H9 (cell line): ENCODE results near the gene WDR72. TPM values are rescaled to one million over a fixed set of nuclear protein-coding genes. Genes with fewer than 3 reads are reported as not detected.

ENCODE experiments used
- DNase-seq: peaks from one replicate; pipeline ENCODE4 v3.0.0-alpha.2; 2017
- H2AFZ ChIP-seq: one replicate; pipeline ENCODE4 v1.6.1; 2013; ENCODE audit warnings: mild to moderate bottlenecking, low read length, control low read depth, moderate library complexity
- H2AK5ac ChIP-seq: 2 replicates; pipeline ENCODE4 v1.6.1; 2013; ENCODE audit warnings: low read length, control low read depth, mixed read lengths; ENCODE audit not compliant: insufficient read length
- H2BK120ac ChIP-seq: one replicate; pipeline ENCODE4 v1.6.1; 2013; ENCODE audit warnings: low read depth, mild to moderate bottlenecking, low read length, control low read depth, inconsistent platforms; ENCODE audit not compliant: poor library complexity, severe bottlenecking
- H2BK12ac ChIP-seq: 2 replicates; pipeline ENCODE4 v1.6.1; 2013; ENCODE audit warnings: low read length, control low read depth, mixed read lengths, low read depth; ENCODE audit not compliant: insufficient read length
- H2BK15ac ChIP-seq: 2 replicates; pipeline ENCODE4 v1.6.1; 2013; ENCODE audit warnings: low read depth, low read length, control low read depth
- H2BK20ac ChIP-seq: one replicate; pipeline ENCODE4 v1.6.1; 2013; ENCODE audit warnings: low read depth, mild to moderate bottlenecking, low read length, control low read depth, inconsistent platforms; ENCODE audit not compliant: poor library complexity, severe bottlenecking
- H2BK5ac ChIP-seq: 2 replicates; pipeline ENCODE4 v1.6.1; 2013; ENCODE audit warnings: low read length, control low read depth, mixed read lengths; ENCODE audit not compliant: insufficient read length
- H3K14ac ChIP-seq: 2 replicates; pipeline ENCODE4 v1.6.1; 2013; ENCODE audit warnings: low read length, control low read depth; ENCODE audit not compliant: insufficient read depth
- H3K18ac ChIP-seq: 2 replicates; pipeline ENCODE4 v1.6.1; 2013; ENCODE audit warnings: low read depth, mild to moderate bottlenecking, mixed read lengths, low read length, control low read depth; ENCODE audit not compliant: insufficient read length
- H3K23ac ChIP-seq: 2 replicates; pipeline ENCODE4 v1.6.1; 2013; ENCODE audit warnings: low read length, control low read depth, mixed read lengths, low read depth; ENCODE audit not compliant: insufficient read length
- H3K23me2 ChIP-seq: 2 replicates; pipeline ENCODE4 v1.6.1; 2013; ENCODE audit warnings: low read depth, mild to moderate bottlenecking, mixed read lengths, low read length, control low read depth; ENCODE audit not compliant: insufficient read length, poor library complexity, severe bottlenecking
- H3K27ac ChIP-seq: 2 replicates; pipeline ENCODE4 v1.5.1; 2013; ENCODE audit warnings: low read length, control low read depth, mixed read lengths, low read depth; ENCODE audit not compliant: insufficient read length
- H3K27me3 ChIP-seq: 2 replicates; pipeline ENCODE4 v1.6.1; 2013; ENCODE audit warnings: low read length, control low read depth, inconsistent platforms; ENCODE audit not compliant: insufficient read depth
- H3K4ac ChIP-seq: 2 replicates; pipeline ENCODE4 v1.6.1; 2013; ENCODE audit warnings: low read depth, mild to moderate bottlenecking, control low read depth, inconsistent platforms, low read length, moderate library complexity
- H3K4me1 ChIP-seq: 2 replicates; pipeline ENCODE4 v1.6.1; 2013; ENCODE audit warnings: low read length, control low read depth, inconsistent platforms; ENCODE audit not compliant: insufficient read depth
- H3K4me2 ChIP-seq: 2 replicates; pipeline ENCODE4 v1.6.1; 2013; ENCODE audit warnings: low read length, control low read depth, mixed read lengths; ENCODE audit not compliant: insufficient read length, insufficient read depth
- H3K56ac ChIP-seq: 2 replicates; pipeline ENCODE4 v1.6.1; 2013; ENCODE audit warnings: low read depth, mild to moderate bottlenecking, mixed read lengths, low read length, control low read depth; ENCODE audit not compliant: insufficient read length
- H3K79me1 ChIP-seq: 2 replicates; pipeline ENCODE4 v1.6.1; 2013; ENCODE audit warnings: low read depth, mild to moderate bottlenecking, moderate library complexity, low read length, control low read depth, inconsistent platforms; ENCODE audit not compliant: insufficient read depth, poor library complexity, severe bottlenecking
- H3K79me2 ChIP-seq: 2 replicates; pipeline ENCODE4 v1.6.1; 2013; ENCODE audit warnings: low read length, control low read depth, inconsistent platforms; ENCODE audit not compliant: insufficient read depth
- H3K9ac ChIP-seq: 2 replicates; pipeline ENCODE4 v1.6.1; 2013; ENCODE audit warnings: low read length, control low read depth, mixed read lengths; ENCODE audit not compliant: insufficient read length; ENCODE audit errors: extremely low read depth
- H3K9me3 ChIP-seq: one replicate; pipeline ENCODE4 v1.6.1; 2013; ENCODE audit warnings: low read depth, low read length, inconsistent platforms; ENCODE audit not compliant: control insufficient read depth
- H3T11ph ChIP-seq: one replicate; pipeline ENCODE4 v1.6.1; 2013; ENCODE audit warnings: mild to moderate bottlenecking, low read length, control low read depth, inconsistent platforms
- H4K20me1 ChIP-seq: one replicate; pipeline ENCODE4 v1.6.1; 2013; ENCODE audit not compliant: control insufficient read depth, insufficient read length, insufficient read depth
- H4K5ac ChIP-seq: 2 replicates; pipeline ENCODE4 v1.6.1; 2013; ENCODE audit warnings: low read depth, mild to moderate bottlenecking, mixed read lengths, low read length, control low read depth; ENCODE audit not compliant: insufficient read length
- H4K8ac ChIP-seq: replicated peaks from 2 replicates; pipeline ENCODE4 v1.6.1; 2013; ENCODE audit warnings: low read length, control low read depth, mixed read lengths, low read depth; ENCODE audit not compliant: insufficient read length
- H4K91ac ChIP-seq: 2 replicates; pipeline ENCODE4 v1.6.1; 2013; ENCODE audit warnings: low read depth, mild to moderate bottlenecking, moderate library complexity, mixed read lengths, low read length, control low read depth; ENCODE audit not compliant: insufficient read length
- H3K27ac Mint-ChIP-seq, 3 experiments: 2 replicates in 2 of 3; 3 replicates in 1 of 3; pipeline ENCODE4 v1.8.0; 2020 to 2021; ENCODE audit warnings: mixed read lengths in 3 of 3, mild to moderate bottlenecking in 1 of 3, moderate library complexity in 1 of 3
- H3K27me3 Mint-ChIP-seq: 2 replicates; pipeline ENCODE4 v1.8.0; 2021; ENCODE audit warnings: low read depth, mild to moderate bottlenecking, moderate library complexity, mixed read lengths
- H3K36me3 Mint-ChIP-seq, 3 experiments: 2 replicates in 2 of 3; 3 replicates in 1 of 3; pipeline ENCODE4 v1.8.0; 2020 to 2021; ENCODE audit warnings: low read depth in 3 of 3, mixed read lengths in 3 of 3; ENCODE audit not compliant: insufficient read depth in 1 of 3
- H3K4me1 Mint-ChIP-seq, 2 experiments: 2 replicates each; pipeline ENCODE4 v1.8.0; 2020; ENCODE audit warnings: mixed read lengths in 2 of 2
- H3K4me3 Mint-ChIP-seq, 2 experiments: 2 replicates in 1 of 2; 3 replicates in 1 of 2; pipeline ENCODE4 v1.8.0; 2020 to 2021; ENCODE audit warnings: mild to moderate bottlenecking in 2 of 2, mixed read lengths in 2 of 2, moderate library complexity in 1 of 2
- H3K9me3 Mint-ChIP-seq, 2 experiments: 2 replicates in 1 of 2; 3 replicates in 1 of 2; pipeline ENCODE4 v1.8.0; 2020; ENCODE audit warnings: mild to moderate bottlenecking in 2 of 2, mixed read lengths in 2 of 2, moderate library complexity in 1 of 2
- CTCF ChIP-seq: fragments of 200-600 bp; sonication (generic); conservative IDR thresholded peaks from 3 replicates; pipeline ENCODE4 v1.8.0; 2021; ENCODE audit warnings: antibody characterized with exemption, mild to moderate bottlenecking
- WGBS: extraction: QIAGEN DNeasy Blood & Tissue Kit; methylation state at CpG from one replicate; pipeline ENCODE4 v1.1.7; 2013; ENCODE audit warnings: missing lambda C conversion rate, low lambda C conversion rate, mixed read lengths; ENCODE audit not compliant: insufficient read length; ENCODE audit errors: extremely low coverage; 5-methylcytosine and 5-hydroxymethylcytosine counted together
- total RNA-seq: library from RNA; stranded (reverse); gene quantifications from 2 replicates; pipeline ENCODE4 v1.2.1, GENCODE V29; 2021

The WDR72 gene
- total RNA-seq, 1 experiment from 2014 or later: 2.9 TPM

GRCh38 chr15:53566912-53567311, 192.6 kb downstream of the WDR72 start:
- Mint-ChIP-seq H3K27me3 (no peaks in the 10 kb centered on the region; the same call in none of the 2 replicates), H3K36me3 (0 out of 7 replicates have a peak, but pooled peaks cover 0 to 1% (median 0%) of the 10 kb centered on the region in 3 experiments), H3K27ac (no peak overlapping the region; a peak in 1 of 7 replicates), H3K4me3 (no peak overlapping the region), H3K4me1 (peaks cover 4 to 7% of the 10 kb centered on the region in 2 experiments), H3K9me3 (no peaks in the 10 kb centered on the region; a peak in 2 of 5 replicates)
- no peak overlapping the region for H3K9ac ChIP-seq
- no peak overlapping the region for H3K4ac ChIP-seq
- no peak overlapping the region for H2BK5ac ChIP-seq
- H2BK12ac ChIP-seq: no peak overlapping the region
- no peak overlapping the region for H4K91ac ChIP-seq
- no peaks in the 10 kb centered on the region for H3K23me2 ChIP-seq
- no peak overlapping the region for H3K4me2 ChIP-seq
- no peak overlapping the region for H2BK15ac ChIP-seq
- no peaks in the 10 kb centered on the region for H3K4me1 ChIP-seq
- TF ChIP-seq CTCF: no peak
- no peak overlapping the region for H3K18ac ChIP-seq
- H2AFZ ChIP-seq: no peak overlapping the region
- WGBS: no CpG with 5 or more reads among the region's 4 CpGs
- no peak overlapping the region for H2BK20ac ChIP-seq
- H3K9me3 ChIP-seq: no peaks in the 10 kb centered on the region
- H3K23ac ChIP-seq: no peak overlapping the region
- H4K20me1 ChIP-seq: no peaks in the 10 kb centered on the region
- no peak overlapping the region for H4K8ac ChIP-seq
- no peak overlapping the region for H3K27ac ChIP-seq
- H4K5ac ChIP-seq: no peak overlapping the region
- no peak overlapping the region for H3K14ac ChIP-seq
- H2AK5ac ChIP-seq: no peak overlapping the region
- H3K79me2 ChIP-seq: no peaks in the 10 kb centered on the region
- no peak for DNase-seq
- no peak overlapping the region for H2BK120ac ChIP-seq
- no peaks in the 10 kb centered on the region for H3K27me3 ChIP-seq
- H3K79me1 ChIP-seq: no peaks in the 10 kb centered on the region
- no peak overlapping the region for H3T11ph ChIP-seq
- H3K56ac ChIP-seq: no peak overlapping the region
